ENCODE data around the gene SPTBN1. TPM values are rescaled to one million over a fixed set of nuclear protein-coding genes. Genes with fewer than 3 reads are reported as not detected.

The SPTBN1 gene
- total and polyA plus RNA-seq, 2 of the 13 experiments (the other 11 are each of a cell fraction or from before 2014, with no cell fraction given), result 123 to 299 TPM

GRCh38 chr2:54500404-54501205, 44.5 kb downstream of the SPTBN1 start:
- H3K9ac ChIP-seq (ENCODE audit: insufficient read depth, low read depth, low read length), result no peak overlapping the region
- in situ Hi-C loops (cut with HindIII; ENCODE audit: extremely low pct_ligation_motif_present, low pct_unique_long_range_greater_than_20kb), result no loop called here

GRCh38 chr2:54502731-54503130, 46.6 kb downstream of the SPTBN1 start:
- no TSS peak for BruUV-seq (replicated peaks)
- ChIA-PET POLR2A (no interaction called here), CTCF (ENCODE audit: low intra/inter-chr PET ratio, low total read pairs) (interaction anchor here (1.5 to 1.7 kb wide), 2 partner anchors 326 to 396 kb away, joined by 3 to 9 read pairs; no protein-coding TSS in a partner anchor)
- Histone ChIP-seq H3K27me3 (ENCODE audit: control insufficient read depth in 1 of 2, insufficient read depth in 2 of 2, low read length in 2 of 2) (no peaks in the 10 kb centered on the region), H3K79me2 (ENCODE audit: insufficient read depth, low read length) (peaks cover 80% of the 10 kb centered on the region), H3K27ac (ENCODE audit: extremely low read length, insufficient read depth, low read length) (no peak overlapping the region), H4K20me1 (ENCODE audit: insufficient read depth, low read length) (peaks cover 47% of the 10 kb centered on the region), H3K4me3 (replicated peaks in 1 of 3; ENCODE audit: insufficient read depth in 1 of 3, low read depth in 2 of 3, low read length in 3 of 3) (no peak overlapping the region), H3K9me3 (ENCODE audit: low read length) (no peaks in the 10 kb centered on the region), H2AFZ (ENCODE audit: low read length) (no peak overlapping the region), H3K9ac (ENCODE audit: insufficient read depth, low read depth, low read length) (no peak overlapping the region), H3K4me1 (ENCODE audit: insufficient read depth, low read length) (peaks cover 42% of the 10 kb centered on the region), H3K4me2 (ENCODE audit: low read depth, low read length) (no peak overlapping the region), H3K36me3 (replicated peaks in 1 of 2; ENCODE audit: control insufficient read depth in 1 of 2, insufficient read depth in 2 of 2, low read length in 2 of 2) (no peaks in the 10 kb centered on the region)
- intact Hi-C loops (cut with micrococcal nuclease; ENCODE audit: unreplicated experiment) (loop anchor here (2.0 kb wide), 2 partner anchors 326 to 388 kb away; partner anchors contain the start of gene ACYP2), in situ Hi-C loops (cut with HindIII; ENCODE audit: extremely low pct_ligation_motif_present, low pct_unique_long_range_greater_than_20kb) (no loop called here)
- TF ChIP-seq, protein P1, sequence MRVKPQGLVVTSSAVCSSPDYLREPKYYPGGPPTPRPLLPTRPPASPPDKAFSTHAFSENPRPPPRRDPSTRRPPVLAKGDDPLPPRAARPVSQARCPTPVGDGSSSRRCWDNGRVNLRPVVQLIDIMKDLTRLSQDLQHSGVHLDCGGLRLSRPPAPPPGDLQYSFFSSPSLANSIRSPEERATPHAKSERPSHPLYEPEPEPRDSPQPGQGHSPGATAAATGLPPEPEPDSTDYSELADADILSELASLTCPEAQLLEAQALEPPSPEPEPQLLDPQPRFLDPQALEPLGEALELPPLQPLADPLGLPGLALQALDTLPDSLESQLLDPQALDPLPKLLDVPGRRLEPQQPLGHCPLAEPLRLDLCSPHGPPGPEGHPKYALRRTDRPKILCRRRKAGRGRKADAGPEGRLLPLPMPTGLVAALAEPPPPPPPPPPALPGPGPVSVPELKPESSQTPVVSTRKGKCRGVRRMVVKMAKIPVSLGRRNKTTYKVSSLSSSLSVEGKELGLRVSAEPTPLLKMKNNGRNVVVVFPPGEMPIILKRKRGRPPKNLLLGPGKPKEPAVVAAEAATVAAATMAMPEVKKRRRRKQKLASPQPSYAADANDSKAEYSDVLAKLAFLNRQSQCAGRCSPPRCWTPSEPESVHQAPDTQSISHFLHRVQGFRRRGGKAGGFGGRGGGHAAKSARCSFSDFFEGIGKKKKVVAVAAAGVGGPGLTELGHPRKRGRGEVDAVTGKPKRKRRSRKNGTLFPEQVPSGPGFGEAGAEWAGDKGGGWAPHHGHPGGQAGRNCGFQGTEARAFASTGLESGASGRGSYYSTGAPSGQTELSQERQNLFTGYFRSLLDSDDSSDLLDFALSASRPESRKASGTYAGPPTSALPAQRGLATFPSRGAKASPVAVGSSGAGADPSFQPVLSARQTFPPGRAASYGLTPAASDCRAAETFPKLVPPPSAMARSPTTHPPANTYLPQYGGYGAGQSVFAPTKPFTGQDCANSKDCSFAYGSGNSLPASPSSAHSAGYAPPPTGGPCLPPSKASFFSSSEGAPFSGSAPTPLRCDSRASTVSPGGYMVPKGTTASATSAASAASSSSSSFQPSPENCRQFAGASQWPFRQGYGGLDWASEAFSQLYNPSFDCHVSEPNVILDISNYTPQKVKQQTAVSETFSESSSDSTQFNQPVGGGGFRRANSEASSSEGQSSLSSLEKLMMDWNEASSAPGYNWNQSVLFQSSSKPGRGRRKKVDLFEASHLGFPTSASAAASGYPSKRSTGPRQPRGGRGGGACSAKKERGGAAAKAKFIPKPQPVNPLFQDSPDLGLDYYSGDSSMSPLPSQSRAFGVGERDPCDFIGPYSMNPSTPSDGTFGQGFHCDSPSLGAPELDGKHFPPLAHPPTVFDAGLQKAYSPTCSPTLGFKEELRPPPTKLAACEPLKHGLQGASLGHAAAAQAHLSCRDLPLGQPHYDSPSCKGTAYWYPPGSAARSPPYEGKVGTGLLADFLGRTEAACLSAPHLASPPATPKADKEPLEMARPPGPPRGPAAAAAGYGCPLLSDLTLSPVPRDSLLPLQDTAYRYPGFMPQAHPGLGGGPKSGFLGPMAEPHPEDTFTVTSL (CRISPR knock-in tag; IDR thresholded peaks at IDR 0.05; ENCODE audit: borderline replicate concordance), result no peak
- peak; percentile 63 for TF ChIP-seq RBM22 (optimal IDR thresholded peaks at IDR 0.05; ENCODE audit: low read length)
- WGBS (ENCODE audit: low lambda C conversion rate), result 56% methylated on average over 2 of the region's 2 CpGs
- peak; percentile 17; the same call in 2 of the 3 replicates for ATAC-seq
- FAIRE-seq, result no peak
- no peak for DNase-seq (ENCODE audit: low spot score)

More at GRCh38 chr2:54500404-54501205, 44.5 kb downstream of the SPTBN1 start:
- FAIRE-seq, result no peak
- peaks cover 50% of the 10 kb centered on the region for H4K20me1 ChIP-seq (ENCODE audit: insufficient read depth, low read length)
- no TSS peak for BruUV-seq (replicated peaks)
- CTCF ChIA-PET (ENCODE audit: low intra/inter-chr PET ratio, low total read pairs), result no interaction called here
- intact Hi-C loops (cut with micrococcal nuclease; ENCODE audit: unreplicated experiment), result no loop called here
- ATAC-seq, result no peak
- no peak overlapping the region for H3K27ac ChIP-seq (ENCODE audit: extremely low read length, insufficient read depth, low read length)
- no peak for DNase-seq (ENCODE audit: low spot score)
- H3K4me3 ChIP-seq (replicated peaks in 1 of 3; ENCODE audit: insufficient read depth in 1 of 3, low read depth in 2 of 3, low read length in 3 of 3), result no peak overlapping the region
- H2AFZ ChIP-seq (ENCODE audit: low read length), result no peak overlapping the region
- no peaks in the 10 kb centered on the region for H3K36me3 ChIP-seq (replicated peaks in 1 of 2; ENCODE audit: control insufficient read depth in 1 of 2, insufficient read depth in 2 of 2, low read length in 2 of 2)
- peaks cover 78% of the 10 kb centered on the region for H3K79me2 ChIP-seq (ENCODE audit: insufficient read depth, low read length)
- peaks cover 55% of the 10 kb centered on the region for H3K4me1 ChIP-seq (ENCODE audit: insufficient read depth, low read length)
- H3K27me3 ChIP-seq (ENCODE audit: control insufficient read depth in 1 of 2, insufficient read depth in 2 of 2, low read length in 2 of 2), result no peaks in the 10 kb centered on the region
- 96% methylated on average over 8 of the region's 8 CpGs for WGBS (ENCODE audit: low lambda C conversion rate)
- no peak overlapping the region for H3K4me2 ChIP-seq (ENCODE audit: low read depth, low read length)
- H3K9me3 ChIP-seq (ENCODE audit: low read length), result no peaks in the 10 kb centered on the region
- TF ChIP-seq ZNF121 (CRISPR knock-in tag; IDR thresholded peaks at IDR 0.05) (peak; percentile 94), TRIM22 (IDR thresholded peaks at IDR 0.05) (no peak)
- POLR2A ChIA-PET, result no interaction called here
